GM12801 (cell line): Measurements from ENCODE around the gene CREM.

Source experiments
- CTCF ChIP-seq: IDR thresholded peaks from one replicate; pipeline ENCODE4 v1.5.1; 2011; ENCODE audit warnings: control low read depth; ENCODE audit not compliant: insufficient read length; ENCODE audit errors: extremely low read depth

CREM gene

DNA sequence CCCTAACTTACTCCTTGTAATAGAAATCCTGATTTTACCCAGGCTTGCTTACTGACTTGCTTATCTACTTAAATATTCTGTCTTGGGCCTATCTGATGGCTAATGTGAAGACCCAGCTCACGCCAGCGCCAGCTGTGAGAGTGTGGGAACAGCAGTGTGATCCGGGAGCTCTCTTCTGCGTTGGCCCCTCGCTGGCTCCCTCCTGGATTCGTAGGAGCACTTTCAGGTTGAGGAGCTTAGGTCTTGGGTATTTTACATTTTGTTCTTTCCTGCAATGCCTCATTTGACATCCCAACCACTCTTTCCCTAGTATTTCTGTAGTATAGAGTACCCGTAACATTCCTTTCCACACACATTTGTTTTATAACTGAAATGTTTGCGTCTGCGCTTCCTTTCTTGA is 51.7 kb downstream of the CREM start:
- no peak for TF ChIP-seq CTCF

DNA sequence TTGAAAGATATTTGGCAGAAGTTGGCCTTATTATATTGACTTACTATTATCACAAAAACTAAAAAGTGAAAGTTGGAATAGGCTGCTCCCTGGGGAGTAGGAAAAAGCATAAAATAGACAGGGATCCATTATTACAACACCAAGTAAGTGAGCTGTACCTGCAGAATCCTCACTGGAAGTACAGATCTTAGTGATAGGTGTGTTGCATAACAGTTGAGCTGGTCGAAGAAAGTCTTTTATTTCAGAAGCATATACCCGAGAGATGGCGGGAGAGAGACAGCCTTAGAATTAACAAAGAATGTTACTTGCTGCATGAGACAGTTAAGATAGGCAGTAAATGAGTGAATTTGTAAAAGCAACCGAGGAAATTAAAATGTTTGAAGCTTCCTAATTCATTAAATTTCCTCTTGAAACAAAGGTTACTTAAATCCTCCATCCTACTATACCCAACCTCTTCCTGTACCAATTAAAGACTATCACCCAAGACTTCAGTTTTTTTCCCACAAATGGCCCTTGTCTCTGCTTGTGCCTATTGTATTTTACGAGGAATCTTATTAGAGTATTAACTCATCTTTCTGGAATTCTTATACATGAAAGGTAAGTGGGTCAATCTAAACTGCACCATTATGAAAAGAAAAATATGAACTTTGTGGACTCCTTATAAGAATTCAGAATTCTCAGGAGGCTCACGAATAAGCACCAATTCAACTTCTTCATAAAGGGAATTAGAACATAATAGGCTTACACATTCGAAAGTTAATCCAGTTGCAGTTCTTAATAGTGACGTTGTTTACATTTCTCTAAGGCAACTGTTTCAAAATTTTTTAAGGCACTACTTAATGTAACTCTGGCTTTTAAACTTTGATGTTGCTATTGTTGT is 56.2 kb downstream of the CREM start:
- no peak for TF ChIP-seq CTCF

- TF ChIP-seq CTCF: no peak
Observed at GRCh38 chr10:35184527-35185171, 58.0 kb downstream of the CREM start.

- TF ChIP-seq CTCF: no peak
Observed at GRCh38 chr10:35185260-35186034, 58.8 kb downstream of the CREM start.

- no peak for TF ChIP-seq CTCF
Observed at GRCh38 chr10:35188954-35189353, 62.3 kb downstream of the CREM start.

DNA sequence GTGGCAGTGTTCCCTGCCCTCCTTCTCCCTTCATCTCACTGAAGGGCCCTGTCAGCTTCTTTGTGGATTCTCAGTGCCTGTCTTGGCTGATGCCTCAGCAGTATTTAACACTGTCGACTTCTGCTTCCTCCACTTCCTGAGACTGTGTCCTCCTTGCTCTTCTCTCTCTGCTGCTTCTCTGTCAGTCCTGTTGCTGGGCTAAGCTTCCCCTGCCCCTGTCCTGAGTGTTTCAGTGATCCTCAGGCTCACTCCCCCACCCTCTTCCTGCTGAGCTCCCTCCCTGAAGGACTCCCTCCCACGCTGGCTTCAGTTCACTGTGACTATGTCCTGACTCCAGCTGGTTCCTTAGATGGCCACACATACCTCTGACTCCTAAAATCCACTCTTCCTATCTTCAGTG is 64.9 kb downstream of the CREM start:
- no peak for TF ChIP-seq CTCF

- no peak for TF ChIP-seq CTCF
Observed at GRCh38 chr10:35192645-35193249, 66.1 kb downstream of the CREM start.
